Activated gamma-delta T cell treated with Interleukin-2 at 50 U/mL for 16 hours (primary cell): ENCODE data around the gene ARHGAP42.

ENCODE experiments used
- DNase-seq: peaks from one replicate; pipeline ENCODE4 v3.0.0-alpha.2; 2020

ARHGAP42 gene

GRCh38 chr11:100808904-100809491, 121.9 kb downstream of the ARHGAP42 start:
- no peak for DNase-seq

GRCh38 chr11:100810146-100810545, 123.1 kb downstream of the ARHGAP42 start:
- no peak for DNase-seq

GRCh38 chr11:100810666-100811065, 123.6 kb downstream of the ARHGAP42 start:
- no peak for DNase-seq

- no peak for DNase-seq
Measured at GRCh38 chr11:100812517-100812916, 125.4 kb downstream of the ARHGAP42 start.

GRCh38 chr11:100815787-100816330, 128.8 kb downstream of the ARHGAP42 start:
- DNase-seq = no peak

- DNase-seq = no peak
Measured at GRCh38 chr11:100816823-100817222, 129.7 kb downstream of the ARHGAP42 start.

GRCh38 chr11:100817620-100818019, 130.5 kb downstream of the ARHGAP42 start:
- DNase-seq = no peak

- DNase-seq = no peak
Measured at GRCh38 chr11:100820621-100821020, 133.5 kb downstream of the ARHGAP42 start.

GRCh38 chr11:100821198-100821597, 134.1 kb downstream of the ARHGAP42 start:
- DNase-seq = no peak

- DNase-seq = no peak
Measured at GRCh38 chr11:100823360-100823759, 136.3 kb downstream of the ARHGAP42 start.

- no peak for DNase-seq
Measured at GRCh38 chr11:100824041-100824809, 137.1 kb downstream of the ARHGAP42 start.

GRCh38 chr11:100825626-100826025, 138.5 kb downstream of the ARHGAP42 start:
- no peak for DNase-seq

- no peak for DNase-seq
Measured at GRCh38 chr11:100827934-100828661, 141.0 kb downstream of the ARHGAP42 start.

- no peak for DNase-seq
Measured at GRCh38 chr11:100830274-100830673, 143.2 kb downstream of the ARHGAP42 start.

- no peak for DNase-seq
Measured at GRCh38 chr11:100830978-100831732, 144.1 kb downstream of the ARHGAP42 start.

GRCh38 chr11:100831929-100832494, 144.9 kb downstream of the ARHGAP42 start:
- DNase-seq = no peak

GRCh38 chr11:100832829-100833228, 145.7 kb downstream of the ARHGAP42 start:
- DNase-seq = no peak

GRCh38 chr11:100833276-100833675, 146.2 kb downstream of the ARHGAP42 start:
- DNase-seq = no peak

- DNase-seq = no peak
Measured at GRCh38 chr11:100835854-100836253, 148.8 kb downstream of the ARHGAP42 start.

- DNase-seq = no peak
Measured at GRCh38 chr11:100837311-100837710, 150.2 kb downstream of the ARHGAP42 start.

- DNase-seq = no peak
Measured at GRCh38 chr11:100841711-100842407, 154.8 kb downstream of the ARHGAP42 start.

- no peak for DNase-seq
Measured at GRCh38 chr11:100847696-100848216, 160.7 kb downstream of the ARHGAP42 start.
